HG03175 (cell line): ENCODE measurements around the gene STOX2.

Experiments used
- ATAC-seq: cut with Tn5 transposase; IDR thresholded peaks from one replicate; pipeline ENCODE4 v1.9.1; 2021; ENCODE audit warnings: mild to moderate bottlenecking, moderate library complexity; ENCODE audit not compliant: unreplicated experiment

Gene STOX2, protein sequence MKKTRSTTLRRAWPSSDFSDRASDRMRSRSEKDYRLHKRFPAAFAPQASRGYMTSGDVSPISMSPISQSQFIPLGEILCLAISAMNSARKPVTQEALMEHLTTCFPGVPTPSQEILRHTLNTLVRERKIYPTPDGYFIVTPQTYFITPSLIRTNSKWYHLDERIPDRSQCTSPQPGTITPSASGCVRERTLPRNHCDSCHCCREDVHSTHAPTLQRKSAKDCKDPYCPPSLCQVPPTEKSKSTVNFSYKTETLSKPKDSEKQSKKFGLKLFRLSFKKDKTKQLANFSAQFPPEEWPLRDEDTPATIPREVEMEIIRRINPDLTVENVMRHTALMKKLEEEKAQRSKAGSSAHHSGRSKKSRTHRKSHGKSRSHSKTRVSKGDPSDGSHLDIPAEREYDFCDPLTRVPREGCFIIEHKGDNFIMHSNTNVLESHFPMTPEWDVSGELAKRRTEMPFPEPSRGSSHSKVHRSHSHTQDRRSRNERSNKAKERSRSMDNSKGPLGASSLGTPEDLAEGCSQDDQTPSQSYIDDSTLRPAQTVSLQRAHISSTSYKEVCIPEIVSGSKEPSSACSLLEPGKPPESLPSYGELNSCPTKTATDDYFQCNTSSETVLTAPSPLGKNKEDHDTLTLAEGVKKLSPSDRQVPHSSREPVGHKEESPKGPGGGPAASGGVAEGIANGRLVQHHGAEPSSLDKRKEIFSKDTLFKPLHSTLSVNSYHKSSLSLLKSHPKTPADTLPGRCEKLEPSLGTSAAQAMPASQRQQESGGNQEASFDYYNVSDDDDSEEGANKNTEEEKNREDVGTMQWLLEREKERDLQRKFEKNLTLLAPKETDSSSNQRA (N-terminal part only)

DNA sequence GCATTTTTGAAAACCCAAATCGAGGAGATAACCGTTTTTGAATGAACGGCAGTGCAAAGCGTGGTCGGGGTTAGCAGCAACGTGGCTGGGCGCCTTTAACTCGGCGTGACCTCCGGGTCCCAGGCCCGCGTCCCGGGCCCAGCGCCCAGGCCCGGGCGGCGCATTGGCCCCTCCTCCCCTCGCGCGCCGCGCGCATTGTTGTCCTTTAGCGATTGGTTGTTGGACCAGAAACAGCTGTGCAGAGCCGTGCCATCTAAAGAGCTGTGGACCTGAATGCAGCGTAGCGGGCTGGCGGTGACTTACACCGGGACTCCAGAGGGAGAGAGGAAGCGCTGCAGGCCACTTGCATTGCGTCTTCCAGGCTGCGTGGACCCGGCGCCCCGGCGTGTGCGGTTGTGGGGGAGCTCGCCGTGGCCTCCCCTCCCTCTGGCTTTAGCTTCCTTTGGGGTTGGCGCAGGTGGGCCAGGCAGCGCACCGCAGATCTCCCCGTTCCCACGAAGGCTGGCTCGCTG is at the start of gene STOX2:
Gene STOX2 (plus strand): TSS at position 227 of the 512 bp plus-strand sequence. CDS start 1,484 bp downstream, outside the sequence.
- no peak for ATAC-seq

DNA sequence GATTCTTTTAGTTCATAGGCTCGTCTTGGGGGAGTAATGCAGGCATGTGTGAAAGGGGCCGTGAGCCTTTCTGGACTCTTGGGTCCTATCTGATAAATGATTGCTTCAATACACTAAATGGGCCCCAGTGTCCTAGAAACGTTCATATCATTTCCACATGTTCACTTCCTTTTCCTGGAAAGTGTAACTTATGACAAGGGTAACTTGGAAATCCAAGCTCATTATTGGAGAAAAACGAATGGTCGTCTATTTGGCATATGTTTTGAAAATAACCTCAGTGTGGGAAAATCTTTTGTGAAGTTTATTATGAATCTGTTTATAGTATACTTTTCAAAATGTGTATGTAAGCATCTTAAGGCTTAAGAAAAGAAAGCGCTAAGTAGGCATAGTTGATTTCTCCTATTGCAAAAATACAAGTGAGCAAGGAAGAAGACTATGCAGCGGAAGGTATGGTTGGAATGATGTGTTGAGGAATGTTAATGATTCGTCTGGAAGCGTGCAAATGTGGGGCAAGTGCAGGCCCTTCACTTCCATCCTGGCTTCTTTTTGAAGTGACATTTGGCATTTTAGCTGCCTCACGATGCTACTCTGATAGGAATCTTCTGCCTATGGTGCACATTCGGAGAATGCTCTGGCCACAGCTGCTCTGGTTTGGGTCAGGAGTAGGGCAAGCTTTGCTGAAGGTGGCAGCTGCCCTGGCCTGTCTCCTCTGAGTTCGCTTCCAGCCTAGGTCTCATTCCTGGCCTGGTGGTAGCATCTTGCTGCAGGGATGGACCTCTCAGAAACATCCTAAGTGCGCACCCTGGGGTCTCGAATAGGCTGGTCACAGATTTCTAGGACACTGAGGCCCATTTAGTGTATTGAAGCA is 49.5 kb upstream of the STOX2 start:
- ATAC-seq: no peak

DNA sequence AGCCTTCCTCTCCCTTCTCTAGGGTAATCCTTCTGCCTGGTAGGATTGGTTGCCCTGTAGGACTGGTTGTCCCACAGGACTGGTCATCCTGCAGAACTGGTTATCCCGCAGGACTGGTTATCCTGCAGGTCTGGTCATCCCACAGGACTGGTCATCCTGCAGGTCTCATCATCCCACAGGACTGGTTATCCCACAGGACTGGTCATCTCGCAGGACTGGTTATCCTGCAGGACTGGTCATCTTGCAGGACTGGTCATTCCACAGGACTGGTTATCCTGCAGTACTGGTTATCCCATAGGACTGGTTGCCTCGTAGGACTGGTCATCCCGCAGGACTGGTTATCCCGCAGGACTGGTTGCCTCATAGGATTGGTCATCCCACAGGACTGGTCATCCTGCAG is 48.1 kb upstream of the STOX2 start:
- ATAC-seq: no peak

DNA sequence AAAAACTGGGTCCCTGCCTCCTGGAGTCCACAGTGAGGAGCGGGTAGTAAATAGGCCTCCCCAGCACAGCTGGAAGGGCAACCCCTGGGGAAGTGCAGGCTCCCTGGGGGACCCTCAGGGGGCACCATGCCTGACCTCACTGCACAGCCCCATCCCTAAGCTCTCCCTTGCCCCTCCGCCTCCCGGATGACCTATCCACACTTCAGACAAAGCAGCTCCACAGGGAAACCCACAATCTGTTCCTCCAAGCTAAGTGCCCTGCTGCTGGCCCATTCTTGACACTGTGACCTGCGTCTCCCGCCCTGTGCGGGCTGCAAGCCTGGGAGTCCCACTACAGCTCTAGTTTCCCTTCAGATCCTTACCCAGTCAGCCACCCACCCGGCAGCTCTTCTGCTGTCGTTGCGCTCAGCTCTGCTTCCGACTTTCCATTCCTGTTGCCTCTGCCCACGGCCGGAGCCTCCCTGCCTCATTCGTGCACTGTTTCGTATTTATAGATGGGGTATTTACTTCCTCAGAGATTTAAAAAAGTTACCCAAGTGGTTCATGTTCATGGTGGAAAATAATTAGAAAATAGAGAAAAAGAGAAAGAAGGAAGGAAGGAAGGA is 47.0 kb upstream of the STOX2 start:
- no peak for ATAC-seq

DNA sequence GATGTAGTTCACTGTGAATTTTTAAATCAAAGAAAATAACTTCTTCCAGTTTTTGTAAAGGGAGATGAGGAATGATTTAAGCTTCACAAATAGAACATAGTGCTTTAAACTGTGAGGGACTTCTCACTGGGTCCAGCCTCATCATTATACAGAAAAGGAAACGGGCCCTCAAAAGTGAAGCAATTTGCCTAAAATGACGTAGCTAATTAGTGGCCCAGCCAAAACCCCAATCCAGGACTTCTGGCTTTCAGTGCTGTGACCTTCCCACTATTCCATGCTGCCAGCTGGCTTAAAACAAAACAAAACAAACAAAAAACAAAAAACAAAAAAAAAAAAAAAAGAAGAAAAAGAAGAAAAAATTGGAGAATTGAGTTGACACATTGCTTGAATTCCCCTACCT is 45.0 kb upstream of the STOX2 start:
- no peak for ATAC-seq

DNA sequence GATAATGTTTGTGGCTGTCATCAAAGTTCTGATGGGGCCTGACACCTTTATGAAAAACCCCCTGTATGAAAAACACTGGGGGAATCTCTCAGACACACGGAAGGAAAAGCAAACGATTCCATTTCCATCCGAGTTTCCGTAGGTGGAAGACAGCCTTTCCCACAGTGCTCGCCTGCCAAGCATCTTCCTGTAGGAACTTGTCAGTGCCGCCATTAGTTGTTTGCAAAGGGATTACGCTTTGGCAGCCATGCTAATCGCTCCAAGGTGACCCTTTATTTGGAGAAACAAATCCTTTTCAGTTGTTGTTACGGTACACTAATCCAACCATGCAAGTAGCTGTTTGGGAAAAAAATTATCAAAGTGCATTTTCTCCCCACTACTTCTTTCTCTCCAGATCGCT is 44.4 kb upstream of the STOX2 start:
- ATAC-seq: no peak

DNA sequence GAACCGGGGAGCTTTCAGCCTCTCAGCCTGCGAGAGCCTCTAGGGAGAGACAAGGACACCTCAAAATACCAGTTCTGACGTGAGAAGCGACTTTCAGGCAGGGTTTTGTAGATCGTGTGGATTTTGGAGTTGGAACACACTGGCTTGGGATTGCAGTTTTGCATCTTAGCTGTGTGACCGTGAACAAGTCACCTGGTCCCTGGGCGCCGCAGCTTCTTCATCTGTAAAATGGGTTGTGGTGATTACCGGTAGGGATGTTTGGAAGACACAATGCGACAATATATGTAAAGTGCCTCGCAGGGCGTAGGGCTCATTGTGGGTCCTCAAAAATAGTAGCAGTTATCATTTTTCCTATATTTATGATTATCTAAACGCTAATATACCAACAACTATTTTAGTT is 43.7 kb upstream of the STOX2 start:
- ATAC-seq: no peak

DNA sequence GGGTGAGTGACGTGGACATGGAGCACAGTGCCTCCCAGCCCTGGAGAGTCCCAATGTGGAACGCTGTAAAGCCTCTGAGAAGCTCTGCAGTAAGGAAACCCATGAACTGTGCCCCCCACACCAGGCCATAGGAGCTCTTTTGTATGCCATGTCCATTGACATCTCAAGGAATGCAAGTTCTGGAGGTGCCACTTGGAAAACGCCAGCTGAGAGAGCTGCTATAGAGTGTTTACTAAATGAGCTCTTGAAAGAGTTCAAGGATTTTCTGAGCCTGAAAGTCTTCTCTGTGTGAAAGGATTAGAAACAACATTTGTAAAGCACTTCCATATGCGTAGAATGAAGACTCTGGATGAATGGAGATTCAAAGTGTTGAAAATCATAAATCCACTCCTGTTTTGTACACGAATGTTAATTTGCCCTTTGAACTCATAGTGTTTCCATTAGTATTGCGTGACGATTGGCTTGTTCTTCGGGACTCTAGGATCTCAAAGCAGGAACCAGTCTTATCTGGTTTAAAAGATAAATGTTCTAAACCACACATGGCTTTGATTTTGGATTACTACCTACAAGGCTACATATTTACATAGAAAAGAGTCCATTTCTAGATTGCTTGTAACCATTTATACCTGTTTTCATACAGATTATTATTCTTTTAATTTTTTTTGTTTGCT is 41.8 kb upstream of the STOX2 start:
- ATAC-seq: no peak

DNA sequence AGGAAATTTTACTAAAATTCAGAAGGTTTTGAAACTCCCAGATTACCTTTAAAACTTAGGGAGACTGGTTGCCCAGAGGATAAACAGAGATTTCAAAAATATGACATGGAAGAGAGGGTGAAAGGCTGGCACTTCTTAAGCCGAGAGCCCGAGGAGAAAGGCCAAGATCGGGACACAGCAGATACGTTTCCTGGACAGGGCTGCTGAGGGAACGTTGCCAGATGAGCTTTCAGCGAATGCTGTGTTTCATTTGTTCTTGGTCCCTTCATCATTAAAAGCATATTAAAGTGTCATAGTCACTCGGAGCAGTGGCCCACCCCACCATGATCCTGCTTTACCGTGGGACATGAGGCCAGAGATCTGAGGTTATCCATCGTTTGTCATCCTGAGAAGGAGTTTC is 37.9 kb upstream of the STOX2 start:
- ATAC-seq: no peak

DNA sequence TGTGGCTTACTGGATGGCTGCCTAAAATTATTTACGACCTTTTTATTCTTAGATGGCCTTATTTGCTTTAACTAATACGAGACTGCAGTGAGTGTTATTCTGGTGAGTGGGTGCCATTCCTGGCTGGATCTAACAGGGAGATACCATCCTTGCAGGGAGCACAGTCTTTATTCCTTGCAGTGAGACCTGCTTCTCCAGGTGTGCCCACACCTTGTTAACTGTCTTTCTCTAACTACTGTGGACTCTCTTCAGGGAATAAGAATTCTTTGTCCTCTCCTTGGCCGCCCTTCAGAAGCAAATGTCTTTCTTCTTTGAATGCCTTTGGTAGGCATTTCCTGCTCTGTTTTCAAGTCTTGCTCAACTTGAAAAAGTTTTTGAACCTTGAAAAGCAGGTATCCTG is 34.1 kb upstream of the STOX2 start:
- no peak for ATAC-seq

DNA sequence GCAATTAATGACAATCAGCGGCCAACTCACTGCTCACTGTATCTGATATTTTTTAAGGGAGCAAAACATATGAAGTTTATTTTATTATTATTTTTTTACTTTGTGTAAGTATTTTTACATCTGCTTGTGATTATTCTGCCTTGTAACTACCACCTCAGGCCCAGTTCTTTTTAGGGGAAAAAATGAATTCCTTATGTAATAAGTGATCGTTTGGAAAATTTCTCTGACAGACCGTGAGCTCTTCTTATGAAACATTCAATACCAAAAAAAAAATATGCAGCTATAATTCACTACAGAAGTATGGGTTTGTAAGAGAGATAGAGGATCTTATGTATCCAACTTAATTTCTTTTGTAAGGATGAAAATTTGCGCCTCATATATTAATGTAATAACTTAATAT is 33.5 kb upstream of the STOX2 start:
- ATAC-seq: no peak

DNA sequence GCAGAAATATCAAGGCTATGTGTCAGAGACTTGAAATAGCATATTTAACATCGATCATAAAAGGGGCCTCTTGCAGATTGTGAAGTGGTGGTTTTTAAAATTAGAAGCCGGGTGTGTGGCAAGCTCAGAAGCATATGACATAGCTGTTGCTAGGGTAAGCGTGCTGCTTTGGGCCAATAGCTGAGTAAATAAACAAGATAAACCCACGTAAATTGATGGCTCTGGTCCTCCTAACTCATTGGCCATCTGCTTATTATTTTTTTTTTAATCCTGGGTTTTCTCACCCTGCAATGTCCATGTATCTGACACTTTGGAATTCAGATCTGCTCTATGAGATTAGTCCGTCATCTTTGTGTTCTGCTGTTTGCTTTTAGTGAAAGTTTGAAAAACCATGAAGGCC is 32.6 kb upstream of the STOX2 start:
- no peak for ATAC-seq

DNA sequence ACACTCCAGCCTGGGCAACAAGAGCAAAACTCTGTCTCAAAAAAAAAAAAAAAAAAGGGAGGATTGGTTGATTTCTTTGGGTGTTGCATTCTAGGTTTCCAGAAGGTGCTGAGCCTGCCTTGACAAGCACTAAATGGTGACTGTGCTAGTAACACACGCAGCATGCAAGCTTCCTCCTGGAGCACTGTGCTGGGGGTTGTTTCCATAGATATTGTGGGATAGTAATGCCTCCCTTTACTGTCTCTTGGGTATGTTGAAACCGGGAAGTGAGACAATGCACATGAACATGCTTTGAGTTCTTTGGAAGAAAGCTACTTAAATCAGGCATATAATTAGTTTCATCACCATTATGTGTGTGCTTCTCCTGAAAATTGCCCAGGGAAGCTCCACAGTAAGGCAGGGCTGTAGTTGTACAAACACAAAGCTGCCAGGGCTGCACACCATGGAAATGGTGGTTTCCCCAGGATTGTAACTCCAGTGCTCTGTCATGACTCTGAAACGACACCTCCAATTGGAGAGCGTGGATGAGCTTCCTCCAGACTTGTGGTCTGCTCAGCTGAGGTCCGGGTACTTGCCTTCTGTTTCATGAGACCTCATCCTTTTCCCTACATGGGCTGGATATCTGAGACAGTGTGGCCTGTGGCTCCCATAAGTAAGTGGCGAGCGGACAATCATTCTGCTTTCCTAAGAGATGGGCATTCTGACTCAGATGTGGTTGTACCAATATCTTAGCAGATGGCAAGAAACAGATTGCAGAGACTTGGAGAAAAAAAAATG is 31.5 kb upstream of the STOX2 start:
- ATAC-seq: no peak

DNA sequence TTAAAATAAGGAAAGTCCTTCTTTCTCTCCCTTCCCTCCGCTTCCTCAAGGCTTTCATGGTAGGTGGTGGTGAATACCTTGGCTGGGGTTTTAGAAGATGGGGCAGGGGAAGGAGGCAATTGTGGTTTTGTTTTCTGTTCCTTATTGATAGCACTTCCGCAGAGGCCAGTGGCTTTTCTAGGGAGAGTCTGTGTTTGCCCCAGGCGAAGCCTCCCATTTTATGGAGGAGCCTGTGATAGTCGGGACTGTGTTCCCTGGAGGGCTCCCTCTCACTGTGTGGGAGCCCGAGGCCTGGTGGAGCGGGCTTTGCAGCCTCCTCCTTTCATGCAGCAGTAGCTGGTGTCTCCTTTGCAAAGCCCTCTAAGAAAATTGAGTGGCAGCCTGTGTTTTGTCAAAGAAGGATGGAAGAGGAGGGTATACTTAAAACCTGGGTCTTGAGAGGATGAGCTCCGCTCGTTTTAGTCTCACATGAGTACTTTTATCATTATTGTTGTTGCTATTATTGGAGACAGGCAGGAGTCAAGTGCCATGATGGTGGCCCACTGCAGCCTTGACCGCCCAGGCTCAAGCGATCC is 29.8 kb upstream of the STOX2 start:
- no peak for ATAC-seq

DNA sequence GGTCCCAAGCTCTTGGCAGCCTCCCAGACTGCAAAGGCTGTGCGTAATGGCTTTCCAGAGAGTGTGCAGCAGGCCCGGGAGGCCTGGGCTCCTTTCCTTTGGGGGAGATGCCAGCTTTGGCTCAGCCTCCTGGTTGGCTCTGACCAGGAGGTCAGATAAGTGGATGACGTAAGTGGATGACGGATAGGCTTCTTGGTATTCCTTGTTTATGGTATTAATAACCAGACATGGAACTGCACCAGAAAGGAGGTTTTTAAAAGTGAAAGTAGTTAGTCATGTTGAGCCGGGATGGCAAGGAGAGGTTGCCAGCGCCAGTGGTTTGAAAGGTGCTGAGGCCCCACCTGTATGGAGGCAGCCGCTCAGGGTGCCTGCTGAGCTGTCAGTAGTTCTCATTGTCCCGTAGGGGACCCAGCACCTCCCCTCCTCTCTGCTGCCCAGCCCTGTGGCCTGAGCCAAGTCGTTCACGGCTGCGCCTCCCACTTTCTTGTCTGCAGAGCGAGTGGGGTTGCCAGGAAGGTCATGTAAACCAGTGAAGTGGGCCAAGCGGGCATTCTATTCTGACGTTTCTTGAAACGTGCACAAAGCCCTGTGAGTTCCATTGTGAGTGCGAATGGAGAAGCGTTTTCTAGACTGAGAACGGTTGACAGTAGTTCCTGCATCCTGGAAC is 28.7 kb upstream of the STOX2 start:
- ATAC-seq: no peak

DNA sequence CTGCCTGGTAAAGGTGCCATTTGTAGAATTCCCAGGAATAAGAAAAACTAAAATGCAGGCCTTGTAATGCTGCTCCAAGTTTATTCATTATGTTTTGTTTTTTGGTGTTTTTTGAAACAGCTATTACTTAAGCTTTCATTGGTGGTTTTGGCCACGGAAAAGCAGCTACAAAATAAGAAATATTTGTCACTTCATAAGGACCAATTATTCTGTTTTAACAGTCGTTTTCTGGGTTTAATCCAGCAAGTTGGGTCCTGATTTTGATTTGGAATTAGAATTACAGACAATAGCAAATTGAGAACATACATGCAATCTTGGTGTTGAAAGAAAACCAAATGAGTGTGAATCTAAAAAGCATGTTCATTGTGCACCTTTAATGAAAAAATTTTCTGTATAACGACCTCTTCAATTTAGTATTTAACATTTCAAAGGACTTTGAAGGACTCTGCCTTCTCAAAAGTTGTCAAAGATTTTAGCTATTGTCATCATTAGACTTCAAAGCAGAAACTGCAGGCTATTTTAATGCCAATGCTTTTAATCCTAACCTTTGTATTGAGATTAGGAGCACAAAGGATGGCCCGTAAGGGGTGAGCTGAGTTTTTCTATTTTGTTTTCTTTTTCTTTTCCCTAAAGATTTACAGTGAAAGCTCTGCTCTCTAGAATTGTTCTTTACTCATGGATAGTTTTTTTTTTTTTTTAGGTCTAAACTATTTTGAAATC is 26.7 kb upstream of the STOX2 start:
- ATAC-seq: no peak

DNA sequence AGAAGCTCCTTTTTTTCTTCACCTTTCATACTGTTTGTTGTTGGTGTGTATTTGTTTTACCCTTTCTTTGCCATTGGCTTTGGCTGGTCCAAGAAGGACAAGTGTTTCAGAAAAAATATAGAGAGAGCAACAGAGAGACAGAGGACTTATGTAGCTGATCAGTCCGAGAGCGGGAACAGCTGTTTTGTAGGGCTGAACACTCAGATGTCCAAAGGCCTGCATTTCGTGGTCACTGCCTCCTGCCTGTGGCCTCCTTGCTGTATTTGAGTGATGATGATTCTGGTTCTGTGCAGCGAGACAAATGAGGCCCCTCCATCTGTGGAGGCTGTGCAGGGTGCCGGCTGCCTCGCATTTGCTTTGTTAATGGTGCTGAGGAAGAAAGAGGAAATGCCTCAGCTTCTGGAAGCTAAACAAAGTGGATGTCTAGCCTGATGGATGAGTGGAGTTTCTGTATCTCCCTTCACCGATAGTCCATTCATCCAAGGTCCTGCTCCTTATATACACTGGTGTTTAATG is 19.8 kb upstream of the STOX2 start:
- ATAC-seq: no peak

DNA sequence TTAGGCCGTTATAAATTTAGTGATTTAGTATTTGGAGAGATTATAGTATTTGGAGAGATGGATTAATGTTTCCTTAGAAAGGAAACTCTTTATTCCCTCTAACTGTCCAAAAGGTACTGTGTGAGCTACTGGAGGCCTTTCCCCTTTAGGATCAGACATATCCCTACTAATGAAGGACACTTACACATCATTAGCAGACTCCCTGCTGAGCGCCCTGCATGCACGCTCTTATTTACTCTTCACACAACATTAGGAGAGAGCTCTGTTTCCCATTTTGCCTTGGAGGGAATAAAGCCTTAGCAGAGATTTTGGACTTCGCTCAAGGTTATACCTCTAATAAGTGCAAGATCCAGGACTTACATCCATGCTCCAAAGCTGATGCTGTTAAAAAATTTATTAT is 17.8 kb upstream of the STOX2 start:
- ATAC-seq: no peak
